ENCODE measurements around the gene PLCB4.
"Not testable (repeated sequence)": the region's sequence is repeated elsewhere in the genome, so short reads cannot be mapped to it uniquely, and the experiment has no call there.

PLCB4 gene

GRCh38 chr20:9367328-9367727 is 298.4 kb downstream of the PLCB4 start:
- DNase-seq (ENCODE audit: low spot score) = no peak

- no peak for DNase-seq (ENCODE audit: low spot score)
Observed at GRCh38 chr20:9367746-9368145, 298.9 kb downstream of the PLCB4 start.

GRCh38 chr20:9368893-9369292 is 300.0 kb downstream of the PLCB4 start:
- no peak for DNase-seq (ENCODE audit: low spot score)

GRCh38 chr20:9369557-9369956 is 300.7 kb downstream of the PLCB4 start:
- no peak for DNase-seq (ENCODE audit: low spot score)

GRCh38 chr20:9374072-9374471 is 305.2 kb downstream of the PLCB4 start:
- no peak for DNase-seq (ENCODE audit: low spot score)

- no peak for DNase-seq (ENCODE audit: low spot score)
Observed at GRCh38 chr20:9374480-9374879, 305.6 kb downstream of the PLCB4 start.

GRCh38 chr20:9375221-9375681 is 306.4 kb downstream of the PLCB4 start:
- DNase-seq (ENCODE audit: low spot score) = no peak

- no peak for DNase-seq (ENCODE audit: low spot score)
Observed at GRCh38 chr20:9377007-9377406, 308.1 kb downstream of the PLCB4 start.

- DNase-seq (ENCODE audit: low spot score) = not testable (repeated sequence)
Observed at GRCh38 chr20:9385345-9386310, 316.7 kb downstream of the PLCB4 start.

- no peak for DNase-seq (ENCODE audit: low spot score)
Observed at GRCh38 chr20:9388160-9388812, 319.4 kb downstream of the PLCB4 start.

- no peak for DNase-seq (ENCODE audit: low spot score)
Observed at GRCh38 chr20:9388813-9389161, 319.9 kb downstream of the PLCB4 start.

- no peak for DNase-seq (ENCODE audit: low spot score)
Observed at GRCh38 chr20:9389346-9389745, 320.5 kb downstream of the PLCB4 start.

- no peak for DNase-seq (ENCODE audit: low spot score)
Observed at GRCh38 chr20:9390441-9390840, 321.6 kb downstream of the PLCB4 start.

GRCh38 chr20:9392892-9393857 is 324.3 kb downstream of the PLCB4 start:
- peak; percentile 83 for DNase-seq (ENCODE audit: low spot score)

- DNase-seq (ENCODE audit: low spot score) = no peak
Observed at GRCh38 chr20:9395971-9396370, 327.1 kb downstream of the PLCB4 start.

GRCh38 chr20:9397928-9398327 is 329.0 kb downstream of the PLCB4 start:
- DNase-seq (ENCODE audit: low spot score) = no peak

- no peak for DNase-seq (ENCODE audit: low spot score)
Observed at GRCh38 chr20:9398882-9399281, 330.0 kb downstream of the PLCB4 start.

- DNase-seq (ENCODE audit: low spot score) = no peak
Observed at GRCh38 chr20:9399322-9399721, 330.4 kb downstream of the PLCB4 start.

GRCh38 chr20:9400171-9401025 is 331.5 kb downstream of the PLCB4 start:
- no peak for DNase-seq (ENCODE audit: low spot score)

GRCh38 chr20:9401371-9401770 is 332.5 kb downstream of the PLCB4 start:
- DNase-seq (ENCODE audit: low spot score) = no peak

GRCh38 chr20:9402141-9402540 is 333.3 kb downstream of the PLCB4 start:
- DNase-seq (ENCODE audit: low spot score) = no peak
